GM18907 (cell line): ENCODE data around the gene ABCC1.

Experiments
- ATAC-seq: cut with Tn5 transposase; IDR thresholded peaks from one replicate; pipeline ENCODE4 v1.9.1; 2021; ENCODE audit warnings: mild to moderate bottlenecking, moderate library complexity; ENCODE audit not compliant: unreplicated experiment

ABCC1 gene

GRCh38 chr16:16016388-16016964, 67.1 kb downstream of the ABCC1 start:
- ATAC-seq: no peak

DNA sequence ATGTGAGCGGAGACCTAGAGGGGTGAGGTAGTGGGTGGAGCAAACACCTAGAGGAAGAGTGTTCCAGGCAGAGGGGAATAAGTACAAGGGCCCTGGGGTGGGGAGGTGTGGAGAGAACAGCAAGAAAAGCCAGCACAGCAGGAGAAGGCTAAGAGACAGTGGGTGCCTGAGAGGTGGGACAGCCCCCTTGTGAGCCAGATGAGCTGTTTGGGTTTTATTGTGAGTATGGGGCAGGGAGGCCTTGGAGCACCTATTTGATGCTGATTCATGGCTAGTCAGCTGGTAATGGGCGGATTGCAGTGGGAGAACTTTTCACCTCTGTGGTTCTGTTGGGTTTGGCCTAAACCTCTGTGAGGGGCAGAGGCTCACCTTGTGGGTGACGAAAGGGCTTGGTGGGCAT, 68.4 kb downstream of the ABCC1 start:
- no peak for ATAC-seq

- ATAC-seq: no peak
Observed at GRCh38 chr16:16018705-16019104, 69.3 kb downstream of the ABCC1 start.

DNA sequence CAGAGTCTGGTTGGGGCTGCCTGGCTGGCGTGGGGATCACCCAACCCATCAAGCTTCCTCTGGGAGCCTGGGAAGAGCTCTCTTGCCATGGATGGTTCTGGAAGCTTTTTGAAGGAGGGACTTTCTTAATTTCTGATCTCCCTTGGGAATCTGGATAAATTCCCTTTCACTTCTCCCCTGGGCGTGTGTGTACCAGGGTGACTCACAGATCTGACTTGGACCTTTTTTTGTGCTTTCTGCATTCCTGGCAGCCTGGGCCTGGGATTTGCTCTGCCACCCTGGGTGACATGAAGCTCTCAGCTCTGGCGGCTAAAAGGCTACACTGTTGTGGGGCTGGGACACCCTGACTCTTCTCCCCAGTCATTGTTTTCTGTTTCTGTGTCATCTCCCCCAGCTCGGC, 70.1 kb downstream of the ABCC1 start:
- ATAC-seq: no peak

- ATAC-seq: no peak
Observed at GRCh38 chr16:16020291-16020690, 70.9 kb downstream of the ABCC1 start.

GRCh38 chr16:16021020-16021419, 71.6 kb downstream of the ABCC1 start:
- no peak for ATAC-seq

- ATAC-seq: no peak
Observed at GRCh38 chr16:16021646-16021987, 72.2 kb downstream of the ABCC1 start.

DNA sequence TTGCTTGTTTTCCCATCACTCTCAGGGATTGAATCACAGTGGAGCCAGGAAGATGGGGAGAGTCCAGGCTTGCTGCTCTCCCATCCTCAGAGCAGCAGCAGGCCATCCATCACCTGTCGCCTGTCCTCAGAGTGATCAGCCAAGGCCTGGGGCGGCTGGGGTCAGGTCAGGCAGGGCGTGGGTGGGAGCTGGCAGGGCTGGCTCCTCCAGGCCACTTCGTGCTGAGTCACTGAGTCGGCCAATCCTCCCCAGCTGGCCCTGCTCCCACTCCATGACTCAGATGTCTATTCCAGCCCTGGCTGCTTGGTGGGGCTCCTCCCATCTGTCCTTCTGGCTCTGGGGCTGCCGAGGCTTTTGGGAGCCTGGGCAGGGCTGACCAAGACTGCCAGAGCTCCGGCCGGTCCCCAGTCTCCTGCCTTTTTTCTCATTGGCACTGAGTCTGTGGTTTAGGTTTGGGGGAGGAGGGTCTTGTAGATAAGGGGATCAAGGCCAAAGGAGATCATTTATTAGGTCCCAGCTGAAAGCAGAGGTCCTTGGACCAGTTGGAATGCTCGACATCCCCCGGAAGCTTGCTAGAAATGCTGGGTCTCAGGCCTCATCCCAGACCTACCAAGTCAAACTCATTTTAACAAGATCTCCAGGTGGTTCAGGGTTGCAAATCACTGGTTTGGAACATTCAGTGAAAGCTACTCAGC, 72.7 kb downstream of the ABCC1 start:
- ATAC-seq: no peak

GRCh38 chr16:16022683-16023064, 73.3 kb downstream of the ABCC1 start:
- ATAC-seq: no peak

GRCh38 chr16:16025214-16025968, 76.0 kb downstream of the ABCC1 start:
- ATAC-seq: peak; percentile 60

DNA sequence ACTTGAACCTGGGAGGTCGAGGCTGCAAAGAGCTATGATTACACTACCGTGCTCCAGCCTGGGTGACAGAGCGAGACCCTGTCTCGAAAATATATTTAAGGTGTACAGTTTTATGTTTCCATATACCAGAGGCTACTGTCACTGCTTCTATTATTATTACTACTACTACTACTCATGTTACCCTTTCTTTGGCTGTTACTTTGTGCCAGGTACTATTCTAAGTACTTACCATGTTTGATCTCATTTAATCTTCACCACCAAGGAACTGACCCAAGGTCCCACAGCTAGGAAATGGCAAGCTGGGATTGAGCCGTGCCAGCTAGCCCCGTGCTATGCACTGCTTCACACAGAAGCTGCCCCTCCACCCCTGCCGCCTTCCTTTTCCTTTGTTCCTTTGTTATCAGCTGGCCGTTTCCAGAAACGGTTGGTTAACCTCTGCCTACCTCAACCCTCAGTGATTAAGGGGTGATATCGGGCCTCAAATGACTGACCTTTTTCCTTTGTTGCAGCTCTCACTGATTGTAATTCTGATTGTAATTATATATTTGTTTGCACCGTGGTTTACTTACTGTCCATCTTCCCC, 78.4 kb downstream of the ABCC1 start:
- no peak for ATAC-seq

DNA sequence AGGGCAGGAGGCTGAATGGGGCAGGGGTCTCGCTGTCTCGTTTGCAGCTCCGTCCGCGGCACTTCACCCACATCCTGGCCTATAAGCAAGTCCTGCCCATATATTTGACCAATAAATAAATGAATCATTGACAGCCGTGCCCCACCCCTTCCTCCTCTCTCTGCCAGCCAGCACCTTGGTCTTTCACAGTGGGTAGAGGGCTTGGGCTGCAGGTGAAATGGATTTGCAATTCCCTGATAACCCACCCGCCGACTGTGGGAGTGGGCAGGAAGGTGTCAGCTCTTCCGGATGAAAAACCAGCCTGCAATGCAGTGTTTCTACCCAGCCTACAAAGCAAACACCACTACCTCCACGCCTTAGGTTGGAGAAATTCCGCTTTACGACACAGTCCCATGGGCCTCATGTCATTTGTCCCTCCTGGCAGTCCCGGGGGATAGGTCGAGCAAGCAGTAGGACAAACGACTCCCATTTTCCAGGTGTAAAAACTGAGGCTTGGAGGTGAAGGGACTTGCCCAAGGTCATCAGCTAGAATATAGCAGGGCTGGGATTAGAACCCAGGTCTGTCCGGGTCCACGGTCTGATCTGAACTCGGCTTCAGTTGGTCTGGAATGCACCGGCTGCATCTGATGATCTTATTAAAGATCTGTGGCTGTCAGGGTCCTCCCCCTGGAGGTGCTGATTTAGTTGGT, 79.0 kb downstream of the ABCC1 start:
- ATAC-seq: no peak

DNA sequence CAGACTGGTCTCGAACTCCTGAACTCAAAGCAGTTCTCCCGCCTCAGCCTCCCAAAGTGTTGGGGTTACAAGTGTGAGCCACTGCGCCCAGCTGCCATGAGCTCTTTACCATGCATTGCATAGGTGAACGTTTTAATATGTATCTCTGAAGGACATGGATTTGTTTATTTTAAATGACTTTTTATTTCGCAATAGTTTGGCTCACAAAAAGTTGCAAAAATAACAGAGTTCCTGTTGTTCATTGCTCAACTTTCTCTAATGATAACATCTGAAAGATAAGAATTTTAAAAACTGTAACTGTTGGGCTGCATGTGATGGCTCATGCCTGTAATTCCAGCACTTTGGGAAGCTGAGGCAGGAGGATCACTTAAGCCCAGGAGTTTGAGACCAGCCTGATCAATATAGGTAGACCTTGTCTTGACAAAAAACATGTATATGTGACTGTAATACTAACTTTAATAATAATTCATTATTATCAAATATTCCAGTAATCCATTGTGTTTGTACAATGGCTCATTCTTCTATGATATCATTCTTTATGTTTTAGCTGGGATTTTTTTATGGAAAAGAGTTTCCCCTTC, 80.1 kb downstream of the ABCC1 start:
- no peak for ATAC-seq

GRCh38 chr16:16030449-16030848, 81.0 kb downstream of the ABCC1 start:
- ATAC-seq: no peak

- no peak for ATAC-seq
Observed at GRCh38 chr16:16031401-16031800, 82.0 kb downstream of the ABCC1 start.

GRCh38 chr16:16032271-16032979, 83.0 kb downstream of the ABCC1 start:
- no peak for ATAC-seq

DNA sequence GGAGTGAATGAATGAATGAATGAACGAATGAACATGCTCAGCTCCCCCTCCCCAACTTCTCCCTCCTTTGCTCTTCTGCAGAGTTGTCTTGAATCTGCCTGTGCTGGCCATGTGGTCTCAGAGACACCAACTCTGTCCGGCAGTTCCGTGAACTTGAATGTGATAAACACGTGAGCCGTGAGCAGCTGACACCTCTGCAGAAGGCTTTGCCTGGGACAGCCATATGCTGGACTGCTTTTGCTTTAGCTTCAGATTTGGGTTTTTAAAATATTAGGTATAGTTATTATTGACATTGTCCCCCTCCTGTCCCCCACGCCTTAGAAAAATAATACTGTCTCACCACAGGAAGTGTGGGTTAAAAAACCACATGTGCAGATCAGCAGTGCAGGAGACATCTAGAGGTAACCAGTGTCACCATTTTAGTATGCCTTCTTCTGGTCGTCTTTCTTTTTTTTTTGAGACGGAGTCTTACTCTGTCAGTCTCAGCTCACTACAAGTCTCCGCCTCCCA, 83.8 kb downstream of the ABCC1 start:
- no peak for ATAC-seq

DNA sequence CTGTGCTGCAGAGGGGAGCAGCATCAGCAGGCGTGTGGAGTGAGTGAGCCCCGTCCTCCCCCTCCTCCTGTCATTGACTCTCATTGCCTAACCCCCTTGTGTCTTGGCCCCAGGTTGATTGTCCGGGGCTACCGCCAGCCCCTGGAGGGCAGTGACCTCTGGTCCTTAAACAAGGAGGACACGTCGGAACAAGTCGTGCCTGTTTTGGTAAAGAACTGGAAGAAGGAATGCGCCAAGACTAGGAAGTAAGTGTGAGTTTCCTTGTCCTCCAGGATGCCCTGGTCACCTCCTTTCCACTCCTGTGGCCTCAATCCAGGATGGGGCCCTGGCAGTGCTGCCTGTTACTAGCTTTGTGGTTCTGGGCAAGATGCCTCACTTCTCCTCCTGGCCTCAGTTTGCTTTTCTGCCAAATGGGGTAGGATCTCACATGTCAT, 87.0 kb downstream of the ABCC1 start:
- ATAC-seq: no peak

DNA sequence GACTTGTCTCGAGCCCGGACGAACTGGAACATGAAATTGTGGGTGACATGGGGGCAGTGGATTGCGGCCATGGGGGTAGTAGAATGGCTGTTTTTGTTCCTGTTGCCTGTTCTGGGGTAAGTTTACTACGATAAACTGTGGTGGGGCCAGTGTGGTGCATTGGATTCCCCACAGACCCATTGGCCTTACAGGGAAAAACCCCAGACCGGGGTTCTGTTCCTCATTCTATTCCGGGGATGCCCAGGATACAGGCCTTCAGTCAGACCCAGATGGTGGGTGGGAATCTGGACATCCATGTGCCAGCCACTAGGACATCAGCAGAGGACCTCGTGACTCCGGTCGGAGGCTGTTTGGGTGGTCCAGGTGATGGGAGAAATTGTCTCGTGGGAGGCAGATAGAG, 88.1 kb downstream of the ABCC1 start:
- no peak for ATAC-seq

DNA sequence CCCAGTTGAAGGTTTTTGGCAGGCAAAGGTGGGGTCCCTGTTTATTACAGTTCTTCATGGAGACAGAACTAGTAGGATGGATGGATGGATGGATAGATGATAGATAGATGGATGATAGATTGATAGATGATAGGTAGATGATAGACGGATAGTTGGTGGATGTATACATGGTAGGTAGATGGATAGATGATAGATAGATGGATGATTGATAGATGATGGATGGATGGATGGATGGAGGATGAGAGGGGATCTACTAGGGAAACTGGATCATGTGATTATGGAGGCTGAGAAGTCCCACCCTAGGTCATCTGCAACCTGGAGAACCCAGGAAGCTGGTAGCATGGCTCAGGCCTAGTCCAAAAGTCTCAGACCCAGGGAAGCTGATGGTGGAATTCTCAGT, 88.6 kb downstream of the ABCC1 start:
- ATAC-seq: no peak
